ENCODE results near the gene NDUFAF8.
"Not testable (repeated sequence)": the region's sequence is repeated elsewhere in the genome, so short reads cannot be mapped to it uniquely, and the experiment has no call there.

Gene NDUFAF8

GRCh38 chr17:81223762-81224130 lies 15.4 kb upstream of the NDUFAF8 start:
- no peak for DNase-seq (ENCODE audit: low read depth)

DNA sequence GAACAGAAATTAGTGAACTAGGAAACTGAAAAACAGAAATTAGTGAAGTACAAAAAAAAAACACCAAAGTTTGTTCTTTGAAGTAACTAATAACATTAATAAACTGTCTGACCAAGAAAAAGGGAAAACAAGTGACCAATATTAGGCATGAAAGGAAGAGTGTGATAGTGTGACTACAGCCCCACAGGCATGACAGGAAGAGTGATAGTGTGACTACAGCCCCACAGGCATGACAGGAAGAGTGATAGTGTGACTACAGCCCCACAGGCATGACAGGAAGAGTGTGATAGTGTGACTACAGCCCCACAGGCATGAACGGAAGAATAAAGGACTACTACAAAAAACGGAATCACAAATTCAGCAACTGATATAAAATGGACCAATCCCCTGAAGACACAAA lies 11.5 kb upstream of the NDUFAF8 start:
- not testable (repeated sequence) for DNase-seq (ENCODE audit: low read depth)

DNA sequence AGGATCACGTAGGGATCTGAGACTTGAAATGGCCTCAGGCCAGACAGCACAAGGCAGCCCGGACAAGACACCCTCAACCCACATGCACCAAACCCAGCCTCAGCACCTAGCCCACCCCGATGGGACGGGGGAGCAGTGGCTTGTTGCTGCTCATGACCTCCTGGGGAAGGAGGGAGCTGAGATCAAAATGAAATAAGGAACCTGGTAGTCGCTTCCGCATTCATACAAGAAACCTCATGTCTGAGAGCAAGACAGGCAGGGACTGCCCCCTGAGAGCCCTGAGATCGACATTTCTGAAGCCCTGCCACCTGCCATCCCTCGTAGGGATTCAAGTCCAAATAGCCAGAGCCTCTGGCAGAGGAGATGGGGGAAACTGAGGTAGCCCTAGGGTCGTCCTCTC lies 10.7 kb upstream of the NDUFAF8 start:
- no peak for DNase-seq (ENCODE audit: low read depth)

DNA sequence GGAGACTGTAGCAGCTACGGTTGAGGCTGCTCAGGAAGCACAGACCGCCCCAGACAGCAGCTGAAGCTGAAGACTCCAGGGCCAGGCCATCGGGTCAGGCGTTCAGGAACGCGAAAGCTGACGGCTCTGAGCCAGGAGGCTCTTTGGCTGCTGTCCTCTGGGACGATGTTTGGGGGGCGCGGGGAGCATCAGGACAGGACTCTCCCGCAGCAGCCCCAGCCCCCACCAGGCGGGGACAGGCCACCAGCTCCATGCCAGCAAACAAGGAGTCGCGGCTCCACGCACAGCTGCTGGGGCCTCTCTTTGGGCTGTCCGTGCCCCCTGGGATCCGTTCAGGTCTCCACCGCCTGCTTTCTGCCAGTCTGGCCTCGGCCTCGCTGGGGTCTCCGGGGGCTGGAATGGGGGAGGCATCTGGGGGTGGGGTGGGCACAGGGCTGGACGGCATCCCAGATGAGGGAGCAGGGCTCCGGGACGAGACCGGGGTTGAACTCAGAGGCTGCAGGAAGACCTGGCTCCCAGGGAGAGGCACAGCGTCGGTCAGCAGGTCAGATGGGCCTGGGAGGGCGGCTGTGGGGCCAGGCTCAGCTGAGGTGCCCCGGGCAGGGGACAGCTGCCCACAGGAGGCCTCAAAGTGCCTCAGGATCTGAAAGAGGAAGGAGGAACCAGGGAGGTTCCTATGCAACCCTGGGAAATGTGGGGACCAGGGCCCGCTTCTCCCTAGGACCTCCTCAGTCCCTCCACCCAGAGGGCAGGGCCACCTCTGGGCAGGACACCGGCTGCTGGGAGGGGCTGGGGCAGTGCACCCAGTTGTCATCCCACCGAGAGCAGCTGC lies 10.1 kb upstream of the NDUFAF8 start:
- DNase-seq (ENCODE audit: low read depth): no peak

DNA sequence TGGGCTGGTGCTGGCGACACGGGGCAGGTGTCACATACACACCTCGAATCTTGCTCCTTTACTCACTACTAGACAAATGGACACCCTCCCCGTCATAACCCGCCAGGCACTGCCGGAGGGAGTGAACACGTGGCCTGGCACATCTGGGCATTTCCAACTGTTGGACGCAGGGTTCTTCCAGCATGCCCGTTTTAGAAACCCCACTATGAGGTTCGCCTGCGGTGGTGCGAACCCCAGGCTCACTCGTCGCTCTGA lies 9.5 kb upstream of the NDUFAF8 start:
- no peak for DNase-seq (ENCODE audit: low read depth)

- no peak for DNase-seq (ENCODE audit: low read depth)
Observed at GRCh38 chr17:81230043-81230820, 8.9 kb upstream of the NDUFAF8 start.

GRCh38 chr17:81231121-81231645 lies 7.9 kb upstream of the NDUFAF8 start:
- no peak for DNase-seq (ENCODE audit: low read depth)

- no peak for DNase-seq (ENCODE audit: low read depth)
Observed at GRCh38 chr17:81231766-81232581, 7.1 kb upstream of the NDUFAF8 start.

DNA sequence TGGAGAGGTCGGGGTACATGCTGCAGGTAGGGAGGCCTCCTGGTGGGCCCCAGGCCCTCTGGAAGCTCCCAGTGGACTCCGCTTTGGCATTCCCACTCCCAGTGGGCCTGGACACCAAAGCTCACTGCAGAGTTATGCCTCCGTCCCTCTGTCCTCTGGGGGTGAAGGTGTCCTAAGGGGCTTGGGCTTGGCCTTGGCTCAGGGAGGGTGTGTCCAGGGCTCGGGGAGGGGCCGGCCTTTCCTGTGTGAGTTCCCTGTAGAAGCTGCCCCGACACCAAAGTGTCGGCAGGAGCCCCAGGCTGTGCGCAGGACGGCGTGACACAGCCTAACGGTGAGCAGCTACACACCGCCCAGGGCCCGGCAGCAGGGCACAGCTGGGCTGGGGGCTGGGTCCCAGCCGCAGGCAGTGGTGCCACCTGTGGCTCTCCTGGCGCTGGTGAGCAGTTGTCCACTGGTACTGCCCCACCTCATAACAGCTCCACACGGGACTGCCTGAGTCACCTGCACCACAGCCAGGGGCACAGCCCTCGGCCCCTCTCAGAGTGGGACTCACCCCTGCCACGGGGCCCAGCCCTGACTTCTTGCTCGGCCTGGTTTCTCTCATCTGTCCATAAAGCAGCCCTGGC lies 6.4 kb upstream of the NDUFAF8 start:
- DNase-seq (ENCODE audit: low read depth): no peak

DNA sequence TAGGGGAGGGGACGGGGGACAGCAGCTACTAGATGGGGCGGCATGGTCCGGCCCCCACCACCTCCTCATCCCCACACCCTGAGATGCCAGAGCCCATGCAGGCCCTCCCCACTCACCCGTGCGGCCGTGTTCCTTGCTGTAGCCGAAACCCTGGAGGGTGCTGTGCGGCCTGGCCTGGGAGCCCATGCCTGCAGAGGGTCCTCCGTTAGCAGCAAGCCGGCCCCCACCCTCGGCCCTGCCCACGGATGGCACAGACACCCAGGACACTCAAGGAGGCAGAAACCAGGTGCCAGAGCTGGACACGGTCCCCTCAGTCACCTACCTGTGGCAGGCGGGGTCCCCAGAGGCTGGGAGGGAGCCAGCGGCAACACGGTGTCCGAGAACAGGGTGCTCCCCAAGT lies 5.8 kb upstream of the NDUFAF8 start:
- DNase-seq (ENCODE audit: low read depth): no peak

DNA sequence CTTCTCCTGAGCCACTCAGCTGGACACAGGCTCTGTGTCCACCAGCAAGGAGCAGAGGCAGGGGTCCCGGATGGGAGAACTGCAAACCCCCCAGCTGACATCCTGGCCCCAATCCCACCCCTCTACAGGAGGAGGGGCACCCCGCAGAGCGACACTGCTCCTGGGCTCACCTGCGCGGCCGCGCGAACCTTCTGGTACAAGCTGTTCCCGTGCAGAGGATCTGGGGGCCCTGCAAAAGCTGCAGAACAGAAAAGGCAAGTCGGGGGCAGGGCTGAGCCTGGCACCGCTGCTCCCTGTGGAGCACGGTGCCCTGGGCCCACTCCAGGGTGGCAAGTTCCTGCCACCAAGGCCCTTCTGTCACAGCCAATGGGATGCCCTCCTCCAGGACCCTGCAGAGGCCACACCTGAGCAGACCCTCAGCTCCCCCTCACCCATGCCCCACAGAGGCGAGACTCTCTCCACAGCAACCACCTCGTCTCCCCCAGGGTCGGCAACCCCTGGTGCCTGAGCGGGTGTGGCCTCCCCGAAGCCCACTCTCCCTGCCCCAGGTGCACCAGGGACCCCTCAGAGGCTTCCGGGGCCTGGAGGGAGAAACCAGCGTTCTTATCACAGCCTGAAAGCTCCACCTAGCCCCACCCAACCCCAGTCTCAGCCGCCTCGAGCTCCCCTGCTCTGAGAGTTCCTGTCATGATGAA lies 5.2 kb upstream of the NDUFAF8 start:
- no peak for DNase-seq (ENCODE audit: low read depth)

DNA sequence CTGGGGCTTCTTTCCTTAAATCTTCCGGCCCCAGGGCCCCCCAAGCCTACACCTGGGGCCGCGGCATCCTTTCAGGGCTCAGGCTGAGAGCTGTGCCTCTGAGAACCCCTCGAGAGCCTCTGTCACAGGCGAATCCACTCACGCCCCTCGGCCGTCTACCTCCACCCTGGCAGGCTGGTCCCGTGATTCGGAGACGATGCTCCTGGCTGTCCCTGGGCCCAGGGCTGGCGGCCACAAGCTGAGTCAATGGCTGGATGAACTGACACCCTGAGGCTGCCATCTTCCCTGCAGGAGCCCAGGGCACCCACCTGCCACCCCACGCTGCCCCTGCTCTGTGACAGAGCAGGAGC lies 4.6 kb upstream of the NDUFAF8 start:
- DNase-seq (ENCODE audit: low read depth): no peak

DNA sequence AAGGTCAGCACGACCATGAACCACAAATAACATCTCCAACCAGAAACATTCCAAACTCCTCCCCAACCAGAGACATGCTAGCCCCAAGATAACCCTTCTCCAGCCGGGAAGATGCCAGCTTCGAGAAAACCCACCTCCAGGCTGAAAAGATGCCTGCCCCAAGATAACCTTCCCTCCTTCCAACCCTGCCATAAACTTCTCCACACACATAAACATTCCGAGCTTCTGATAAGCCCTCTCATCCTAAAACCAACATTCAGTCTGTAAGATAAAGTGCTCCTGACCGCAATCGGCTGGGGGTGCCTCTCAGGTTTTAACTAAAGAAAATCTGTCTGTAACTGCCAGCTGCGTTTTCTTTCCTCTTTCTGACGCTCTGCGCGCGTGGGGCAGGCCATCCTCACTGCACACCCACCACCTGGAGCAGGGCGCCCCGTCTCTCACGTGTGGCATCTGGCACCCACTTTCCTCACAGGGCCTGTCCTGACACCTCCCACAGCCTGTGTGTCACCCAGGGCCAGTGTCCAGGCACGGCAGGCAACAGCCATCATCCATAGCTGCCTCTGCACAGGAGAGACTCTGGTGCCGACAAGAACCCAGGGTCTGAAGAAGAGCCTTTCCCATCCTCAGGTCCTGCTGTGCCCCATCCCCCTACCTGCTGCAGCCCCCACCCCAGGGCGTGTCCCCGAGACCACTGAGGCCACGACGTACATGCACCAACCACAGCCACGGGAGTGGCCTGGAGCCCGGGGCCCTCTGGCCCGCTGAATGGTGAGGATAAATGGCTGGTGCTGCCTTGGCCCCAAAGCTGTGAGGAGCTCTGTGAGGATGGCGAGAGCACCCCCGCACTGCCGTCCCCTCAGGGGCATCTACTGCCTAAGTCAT lies 3.9 kb upstream of the NDUFAF8 start:
- no peak for DNase-seq (ENCODE audit: low read depth)

DNA sequence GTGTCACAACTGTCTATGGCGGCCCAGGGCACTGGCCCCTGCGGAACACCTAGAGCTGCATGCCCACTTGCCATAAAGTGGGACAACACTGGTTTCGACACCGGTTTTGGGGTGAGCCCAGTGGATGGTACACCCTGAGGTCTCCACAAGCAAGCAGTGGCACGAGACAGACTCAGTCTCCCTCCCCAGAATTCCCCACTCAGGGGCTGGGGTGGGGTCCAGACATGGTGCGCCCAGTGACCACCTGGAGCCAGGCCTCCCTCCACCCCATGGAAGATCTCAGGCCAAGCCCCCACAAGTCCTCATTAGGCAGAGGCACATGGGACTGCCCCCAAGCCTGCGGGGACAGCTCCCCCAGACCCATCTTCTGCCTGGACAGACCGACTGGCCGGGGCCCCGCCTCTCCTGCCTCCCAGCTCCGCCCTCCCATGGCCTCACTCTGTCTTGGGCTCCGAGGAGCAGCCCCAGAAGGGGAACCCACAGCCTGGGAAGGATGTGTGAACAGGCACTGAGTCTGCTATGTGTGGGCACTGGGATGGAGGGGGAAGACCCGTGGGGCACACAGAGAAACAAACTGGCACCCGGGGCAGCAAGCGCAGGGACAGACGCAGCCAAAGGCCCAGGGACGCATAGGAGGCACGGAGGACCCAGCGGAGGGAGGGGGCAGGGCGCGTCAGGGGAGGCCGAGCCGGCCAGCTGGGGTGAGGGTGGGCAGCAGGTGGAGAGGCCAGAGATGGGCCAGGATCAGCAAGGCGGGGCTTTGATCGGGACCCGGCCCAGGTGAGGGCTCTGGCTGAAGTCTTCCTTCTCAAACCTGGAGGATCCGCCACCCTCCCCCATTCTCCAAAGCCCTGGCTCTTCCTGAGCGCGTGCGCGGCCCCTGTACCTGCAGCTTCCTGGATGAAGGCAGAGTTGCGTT lies 3.0 kb upstream of the NDUFAF8 start:
- no peak for DNase-seq (ENCODE audit: low read depth)

DNA sequence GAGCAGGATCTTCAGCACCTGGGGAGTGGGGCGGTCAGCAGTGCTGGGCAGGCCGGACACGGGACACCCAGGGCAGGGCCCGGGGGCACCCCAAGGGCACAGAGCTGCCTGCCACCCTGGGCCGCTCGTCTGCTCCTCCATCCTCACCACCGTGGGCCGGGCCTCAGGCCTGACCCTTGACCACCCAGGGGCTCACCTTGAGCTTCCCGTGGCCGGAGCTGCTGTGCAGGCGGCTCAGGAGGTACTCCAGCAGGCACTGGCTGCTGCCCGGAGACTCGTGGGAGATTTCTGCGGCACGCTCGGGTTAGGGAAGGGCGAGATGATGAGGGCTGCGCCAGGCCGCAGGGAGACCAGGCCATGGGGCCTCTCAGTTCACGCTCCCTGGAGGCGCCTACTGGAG lies 2.3 kb upstream of the NDUFAF8 start:
- DNase-seq (ENCODE audit: low read depth): no peak

GRCh38 chr17:81237591-81238489 lies 1.3 kb upstream of the NDUFAF8 start:
- no peak for DNase-seq (ENCODE audit: low read depth)

DNA sequence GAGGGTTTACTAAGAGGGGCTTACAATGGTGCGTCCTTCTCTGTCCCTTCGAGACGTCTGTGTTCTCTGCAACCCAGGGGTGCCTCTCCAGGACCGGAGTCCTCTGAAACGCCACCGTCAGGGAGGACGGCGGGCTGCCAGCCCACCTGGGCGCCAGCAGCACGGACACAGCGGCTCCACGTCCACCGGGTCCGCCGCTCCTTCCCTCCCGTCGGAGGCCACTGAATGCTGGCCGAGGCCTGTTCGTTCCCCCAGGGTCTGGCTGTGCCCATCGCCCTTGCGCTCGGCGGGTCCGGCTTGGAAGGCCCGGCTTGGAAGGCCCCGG lies 666 bp upstream of the NDUFAF8 start:
- no peak for DNase-seq (ENCODE audit: low read depth)

DNA sequence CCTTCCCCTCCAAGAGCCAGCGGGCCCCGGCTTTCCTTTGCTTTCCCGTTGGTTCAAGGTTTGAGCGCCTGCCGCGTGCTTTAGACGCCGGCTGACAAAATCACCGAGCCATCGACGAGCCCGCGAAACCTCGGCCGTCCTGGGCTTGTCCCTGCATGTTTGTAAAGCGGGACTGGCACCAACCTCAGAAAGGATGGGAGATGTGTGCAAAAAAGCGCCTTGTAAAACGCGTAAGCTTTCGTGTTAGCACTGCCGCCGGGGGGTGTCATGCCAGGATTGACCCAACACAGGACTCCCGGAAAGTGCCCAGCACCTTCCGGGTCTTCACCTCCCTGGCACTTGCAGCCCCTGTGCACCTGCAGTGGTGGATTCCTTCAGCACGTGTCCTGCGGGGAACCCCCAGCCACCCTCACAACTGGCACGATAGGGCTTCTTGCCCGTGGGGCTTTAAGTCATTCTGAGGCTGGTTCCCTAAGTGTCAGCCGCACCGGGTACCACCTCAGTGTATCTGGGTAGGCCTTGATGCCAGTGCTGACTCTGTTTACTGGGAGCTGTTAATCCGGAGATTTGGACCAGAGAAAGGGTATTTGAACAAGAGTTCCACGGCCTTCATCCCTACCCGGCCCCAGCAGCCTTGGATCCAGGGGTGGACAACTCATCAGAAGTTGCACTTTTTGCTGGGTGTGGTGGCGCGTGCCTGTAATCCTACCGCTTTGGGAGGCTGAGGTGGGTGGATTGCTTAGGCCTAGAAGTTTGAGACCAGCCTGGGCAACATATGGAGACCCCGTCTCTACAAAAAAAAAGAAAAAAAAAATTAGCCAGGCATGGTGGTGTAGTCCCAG lies 817 bp downstream of the NDUFAF8 start:
- DNase-seq (ENCODE audit: low read depth): no peak

Data from stimulated activated CD8-positive, alpha-beta memory T cell treated with anti-CD3 and anti-CD28 coated beads, Interleukin-15, amount 100 ng/mL, for 1 hour (primary cell).